NT2/D1 (cell line): ENCODE data around the gene ZNF74.

Source experiments
- YY1 ChIP-seq: IDR thresholded peaks from 2 replicates; pipeline ENCODE4 v1.6.1; 2011; ENCODE audit not compliant: insufficient read length, insufficient read depth
- ZNF274 ChIP-seq: IDR thresholded peaks from 2 replicates; pipeline ENCODE4 v1.6.1; 2011; ENCODE audit warnings: mild to moderate bottlenecking, low read depth, low read length

DNA sequence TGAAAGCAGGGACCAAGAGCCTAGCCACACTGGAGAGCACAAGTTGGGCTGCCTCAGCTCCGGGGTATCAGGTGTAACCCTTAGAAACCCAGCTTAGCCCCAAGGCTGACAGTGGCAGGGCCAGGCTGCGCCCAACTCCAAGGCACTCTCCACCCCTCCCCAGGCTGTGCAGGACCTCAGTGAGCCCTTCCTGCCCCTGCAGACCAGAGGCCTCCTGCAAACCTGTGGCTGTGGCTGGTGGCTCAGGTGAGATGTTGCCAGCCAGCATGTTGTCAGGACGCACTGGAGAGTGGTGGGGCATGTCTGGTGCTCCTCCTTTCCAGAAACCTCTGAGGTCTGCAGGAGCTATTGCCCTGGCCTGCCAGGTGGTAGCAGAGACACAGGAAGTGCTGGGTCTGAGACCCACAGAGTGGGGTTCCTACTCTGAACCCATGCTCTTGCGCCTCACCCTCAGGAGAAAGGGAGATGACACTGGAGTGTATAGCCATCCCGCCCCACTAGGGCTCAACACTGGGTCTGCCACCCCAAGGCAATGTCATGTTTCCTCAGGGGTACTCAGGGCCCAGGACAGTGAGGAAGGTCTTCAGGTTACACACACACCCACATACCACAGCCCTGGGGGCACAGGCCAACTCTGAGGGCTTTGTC, 46.1 kb downstream of the ZNF74 start:
- TF ChIP-seq YY1, result no peak
- no peak for TF ChIP-seq ZNF274
